ENCODE data around the gene LMO1.

DNA sequence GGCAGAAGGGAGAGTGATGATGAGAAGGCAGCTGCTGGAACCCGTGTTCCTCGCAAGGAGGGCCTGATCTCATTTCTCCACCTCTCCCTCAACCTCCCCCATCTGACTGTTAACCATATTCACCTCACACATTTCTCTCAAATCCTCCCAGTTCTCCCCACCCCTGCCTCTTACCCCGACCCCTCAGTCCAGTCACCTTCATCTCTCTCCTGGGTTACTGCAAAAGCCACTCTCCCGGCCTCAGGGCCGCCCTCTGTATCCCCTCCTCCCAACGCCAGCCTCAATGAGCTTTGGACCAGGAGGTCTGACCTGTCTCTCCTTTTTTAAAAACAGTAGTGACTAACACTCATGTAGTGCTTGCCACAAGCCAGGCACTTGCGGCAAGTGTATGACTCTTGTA is 29.5 kb upstream of the LMO1 start:
- TF ChIP-seq, protein P1, sequence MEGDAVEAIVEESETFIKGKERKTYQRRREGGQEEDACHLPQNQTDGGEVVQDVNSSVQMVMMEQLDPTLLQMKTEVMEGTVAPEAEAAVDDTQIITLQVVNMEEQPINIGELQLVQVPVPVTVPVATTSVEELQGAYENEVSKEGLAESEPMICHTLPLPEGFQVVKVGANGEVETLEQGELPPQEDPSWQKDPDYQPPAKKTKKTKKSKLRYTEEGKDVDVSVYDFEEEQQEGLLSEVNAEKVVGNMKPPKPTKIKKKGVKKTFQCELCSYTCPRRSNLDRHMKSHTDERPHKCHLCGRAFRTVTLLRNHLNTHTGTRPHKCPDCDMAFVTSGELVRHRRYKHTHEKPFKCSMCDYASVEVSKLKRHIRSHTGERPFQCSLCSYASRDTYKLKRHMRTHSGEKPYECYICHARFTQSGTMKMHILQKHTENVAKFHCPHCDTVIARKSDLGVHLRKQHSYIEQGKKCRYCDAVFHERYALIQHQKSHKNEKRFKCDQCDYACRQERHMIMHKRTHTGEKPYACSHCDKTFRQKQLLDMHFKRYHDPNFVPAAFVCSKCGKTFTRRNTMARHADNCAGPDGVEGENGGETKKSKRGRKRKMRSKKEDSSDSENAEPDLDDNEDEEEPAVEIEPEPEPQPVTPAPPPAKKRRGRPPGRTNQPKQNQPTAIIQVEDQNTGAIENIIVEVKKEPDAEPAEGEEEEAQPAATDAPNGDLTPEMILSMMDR (IDR thresholded peaks at IDR 0.05; ENCODE audit: insufficient read depth, low read length): no peak
- no peak for TF ChIP-seq POLR2AphosphoS5 (IDR thresholded peaks at IDR 0.05; ENCODE audit: low read depth)
- no peak for TF ChIP-seq SPI1 (IDR thresholded peaks at IDR 0.05; ENCODE audit: borderline replicate concordance, low read depth)
- TF ChIP-seq, protein P2, sequence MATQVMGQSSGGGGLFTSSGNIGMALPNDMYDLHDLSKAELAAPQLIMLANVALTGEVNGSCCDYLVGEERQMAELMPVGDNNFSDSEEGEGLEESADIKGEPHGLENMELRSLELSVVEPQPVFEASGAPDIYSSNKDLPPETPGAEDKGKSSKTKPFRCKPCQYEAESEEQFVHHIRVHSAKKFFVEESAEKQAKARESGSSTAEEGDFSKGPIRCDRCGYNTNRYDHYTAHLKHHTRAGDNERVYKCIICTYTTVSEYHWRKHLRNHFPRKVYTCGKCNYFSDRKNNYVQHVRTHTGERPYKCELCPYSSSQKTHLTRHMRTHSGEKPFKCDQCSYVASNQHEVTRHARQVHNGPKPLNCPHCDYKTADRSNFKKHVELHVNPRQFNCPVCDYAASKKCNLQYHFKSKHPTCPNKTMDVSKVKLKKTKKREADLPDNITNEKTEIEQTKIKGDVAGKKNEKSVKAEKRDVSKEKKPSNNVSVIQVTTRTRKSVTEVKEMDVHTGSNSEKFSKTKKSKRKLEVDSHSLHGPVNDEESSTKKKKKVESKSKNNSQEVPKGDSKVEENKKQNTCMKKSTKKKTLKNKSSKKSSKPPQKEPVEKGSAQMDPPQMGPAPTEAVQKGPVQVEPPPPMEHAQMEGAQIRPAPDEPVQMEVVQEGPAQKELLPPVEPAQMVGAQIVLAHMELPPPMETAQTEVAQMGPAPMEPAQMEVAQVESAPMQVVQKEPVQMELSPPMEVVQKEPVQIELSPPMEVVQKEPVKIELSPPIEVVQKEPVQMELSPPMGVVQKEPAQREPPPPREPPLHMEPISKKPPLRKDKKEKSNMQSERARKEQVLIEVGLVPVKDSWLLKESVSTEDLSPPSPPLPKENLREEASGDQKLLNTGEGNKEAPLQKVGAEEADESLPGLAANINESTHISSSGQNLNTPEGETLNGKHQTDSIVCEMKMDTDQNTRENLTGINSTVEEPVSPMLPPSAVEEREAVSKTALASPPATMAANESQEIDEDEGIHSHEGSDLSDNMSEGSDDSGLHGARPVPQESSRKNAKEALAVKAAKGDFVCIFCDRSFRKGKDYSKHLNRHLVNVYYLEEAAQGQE (IDR thresholded peaks at IDR 0.05; ENCODE audit: insufficient replicate concordance, low read depth): no peak

Data from HL-60 (cell line).